Liver (tissue), 9 donors: ENCODE measurements around the gene TRNAU1AP. TPM values are rescaled to one million over a fixed set of nuclear protein-coding genes. Genes with fewer than 3 reads are reported as not detected.
"Not testable (repeated sequence)": the region's sequence is repeated elsewhere in the genome, so short reads cannot be mapped to it uniquely, and the experiment has no call there.

Experiments used
- DNase-seq: peaks from one replicate; pipeline ENCODE4 v3.0.0-alpha.2; 2017; ENCODE audit warnings: low spot score
- H3K27ac ChIP-seq, 2 donors: one replicate each; pipeline ENCODE4 v1.7.0; 2013; ENCODE audit warnings: inconsistent platforms in 2 of 2, low read length in 2 of 2, control low read depth in 1 of 2, low read depth in 1 of 2, mild to moderate bottlenecking in 1 of 2
- H3K27me3 ChIP-seq, 4 donors: one replicate each; pipeline versions ENCODE4 v1.6.1 to v1.7.0; 2013; ENCODE audit warnings: low read length in 3 of 4, inconsistent platforms in 1 of 4, mild to moderate bottlenecking in 1 of 4, moderate library complexity in 1 of 4; ENCODE audit not compliant: control insufficient read depth in 4 of 4, insufficient read depth in 4 of 4
- H3K36me3 ChIP-seq, 4 donors: one replicate each; pipeline versions ENCODE4 v1.6.1 to v1.7.0; 2013; ENCODE audit warnings: low read length in 3 of 4, mild to moderate bottlenecking in 3 of 4, low read depth in 1 of 4, moderate library complexity in 1 of 4; ENCODE audit not compliant: control insufficient read depth in 4 of 4, insufficient read depth in 3 of 4
- H3K4me1 ChIP-seq, 4 donors: one replicate each; pipeline versions ENCODE4 v1.6.1 to v1.7.0; 2013; ENCODE audit warnings: low read length in 3 of 4, mild to moderate bottlenecking in 3 of 4, moderate library complexity in 1 of 4; ENCODE audit not compliant: control insufficient read depth in 4 of 4, insufficient read depth in 4 of 4
- H3K4me3 ChIP-seq, 3 donors: one replicate each; pipeline versions ENCODE4 v1.6.1 to v1.7.0; 2013; ENCODE audit warnings: low read length in 3 of 3, control low read depth in 1 of 3, low read depth in 1 of 3, mild to moderate bottlenecking in 1 of 3
- H3K9ac ChIP-seq, 2 donors: one replicate each; pipeline ENCODE4 v1.7.0; 2013; ENCODE audit warnings: low read length in 2 of 2, mild to moderate bottlenecking in 2 of 2, moderate library complexity in 2 of 2, control low read depth in 1 of 2, low read depth in 1 of 2
- H3K9me3 ChIP-seq, 4 donors: one replicate each; pipeline versions ENCODE4 v1.6.1 to v1.7.0; 2013; ENCODE audit warnings: low read length in 3 of 4; ENCODE audit not compliant: control insufficient read depth in 4 of 4
- HNF4G ChIP-seq: IDR thresholded peaks from 2 replicates; pipeline ENCODE4 v1.6.1; 2016; ENCODE audit warnings: antibody characterized with exemption
- JUND ChIP-seq, 2 donors: IDR thresholded peaks; 2 replicates each; pipeline ENCODE4 v1.6.1; 2016; ENCODE audit warnings: antibody characterized with exemption in 2 of 2
- NR2F2 ChIP-seq: IDR thresholded peaks from 2 replicates; pipeline ENCODE4 v1.6.1; 2016; ENCODE audit warnings: antibody characterized with exemption
- RXRA ChIP-seq, 2 donors: IDR thresholded peaks; 2 replicates each; pipeline ENCODE4 v1.6.1; 2017 to 2018; ENCODE audit warnings: antibody characterized with exemption in 2 of 2, mild to moderate bottlenecking in 1 of 2
- YY1 ChIP-seq: IDR thresholded peaks from 2 replicates; pipeline ENCODE4 v1.6.1; 2016; ENCODE audit warnings: antibody characterized with exemption, mild to moderate bottlenecking
- WGBS: extraction: QIAGEN DNeasy Blood & Tissue Kit; methylation state at CpG from one replicate; pipeline ENCODE4 v1.1.7; 2013; 5-methylcytosine and 5-hydroxymethylcytosine counted together
- polyA plus RNA-seq, 2 donors: library from polyadenylated mRNA; stranded (reverse) in 1 of 2; unstranded in 1 of 2; fragments of 200-250 nt in 1 of 2; fragments of >200 nt in 1 of 2; fragmentation: Nextera tagmentation in 1 of 2; extraction: Ambion mirVana in 1 of 2; gene quantifications; one replicate each; pipeline versions ENCODE4 v1.2.1 to v1.2.3, GENCODE V29; 2013 to 2015
- total RNA-seq, 2 donors: library from RNA; depleted of rRNA; stranded (reverse); fragments of >200 nt; gene quantifications; one replicate each; pipeline ENCODE4 v1.2.3, GENCODE V29; 2014
- TF ChIP-seq, protein P1 (sequence below): fragments of 150-350 bp; IDR thresholded peaks from 2 replicates; pipeline ENCODE4 v1.5.1; 2017; ENCODE audit warnings: improper control_type of control experiment, low read depth, low read length; ENCODE audit not compliant: missing input control
- TF ChIP-seq, protein P2 (sequence below): IDR thresholded peaks from 2 replicates; pipeline ENCODE4 v1.6.1; 2016; ENCODE audit warnings: antibody characterized with exemption
- TF ChIP-seq, protein P3 (sequence below): IDR thresholded peaks from 2 replicates; pipeline ENCODE4 v1.6.1; 2016; ENCODE audit warnings: antibody characterized with exemption
- donor health status: healthy.
- donor health status: healthy.
- donor health status: healthy.
- donor health status: healthy.
- donor health status: healthy.

The TRNAU1AP gene
- total and polyA plus RNA-seq, 4 donors: 5.6 to 12.0 (median 8.8) TPM

DNA sequence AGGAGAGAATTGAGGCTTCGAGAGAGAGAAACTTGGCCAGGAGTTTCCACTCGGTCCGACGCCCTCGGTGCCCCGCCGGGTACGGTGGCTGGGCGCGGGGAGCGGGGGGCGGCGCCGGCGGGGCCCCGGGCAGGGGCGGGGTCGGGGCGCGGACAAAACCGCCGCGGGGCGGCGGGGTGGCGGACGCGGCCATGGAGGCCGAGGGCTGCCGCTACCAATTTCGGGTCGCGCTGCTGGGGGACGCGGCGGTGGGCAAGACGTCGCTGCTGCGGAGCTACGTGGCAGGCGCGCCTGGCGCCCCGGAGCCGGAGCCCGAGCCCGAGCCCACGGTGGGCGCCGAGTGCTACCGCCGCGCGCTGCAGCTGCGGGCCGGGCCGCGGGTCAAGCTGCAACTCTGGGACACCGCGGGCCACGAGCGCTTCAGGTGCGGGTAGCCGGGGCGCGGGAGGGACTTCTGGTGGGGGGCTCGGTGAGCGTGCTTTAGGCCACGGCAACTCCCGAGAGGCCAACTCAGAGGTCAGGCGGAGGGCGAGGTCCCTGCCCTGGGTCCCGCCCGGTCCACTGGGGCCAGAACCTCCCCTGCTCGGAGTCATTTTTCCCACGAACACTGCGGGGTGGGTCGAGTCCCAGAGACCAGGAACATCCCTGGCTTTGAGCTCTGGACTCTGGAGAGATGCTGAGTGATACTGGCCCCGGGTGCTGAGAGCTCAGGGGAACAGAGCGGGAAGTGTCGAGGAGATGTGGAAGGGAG, 39.6 kb downstream of the TRNAU1AP start (continued):
- TF ChIP-seq, protein P1, sequence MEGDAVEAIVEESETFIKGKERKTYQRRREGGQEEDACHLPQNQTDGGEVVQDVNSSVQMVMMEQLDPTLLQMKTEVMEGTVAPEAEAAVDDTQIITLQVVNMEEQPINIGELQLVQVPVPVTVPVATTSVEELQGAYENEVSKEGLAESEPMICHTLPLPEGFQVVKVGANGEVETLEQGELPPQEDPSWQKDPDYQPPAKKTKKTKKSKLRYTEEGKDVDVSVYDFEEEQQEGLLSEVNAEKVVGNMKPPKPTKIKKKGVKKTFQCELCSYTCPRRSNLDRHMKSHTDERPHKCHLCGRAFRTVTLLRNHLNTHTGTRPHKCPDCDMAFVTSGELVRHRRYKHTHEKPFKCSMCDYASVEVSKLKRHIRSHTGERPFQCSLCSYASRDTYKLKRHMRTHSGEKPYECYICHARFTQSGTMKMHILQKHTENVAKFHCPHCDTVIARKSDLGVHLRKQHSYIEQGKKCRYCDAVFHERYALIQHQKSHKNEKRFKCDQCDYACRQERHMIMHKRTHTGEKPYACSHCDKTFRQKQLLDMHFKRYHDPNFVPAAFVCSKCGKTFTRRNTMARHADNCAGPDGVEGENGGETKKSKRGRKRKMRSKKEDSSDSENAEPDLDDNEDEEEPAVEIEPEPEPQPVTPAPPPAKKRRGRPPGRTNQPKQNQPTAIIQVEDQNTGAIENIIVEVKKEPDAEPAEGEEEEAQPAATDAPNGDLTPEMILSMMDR: no peak
- TF ChIP-seq, protein P2, sequence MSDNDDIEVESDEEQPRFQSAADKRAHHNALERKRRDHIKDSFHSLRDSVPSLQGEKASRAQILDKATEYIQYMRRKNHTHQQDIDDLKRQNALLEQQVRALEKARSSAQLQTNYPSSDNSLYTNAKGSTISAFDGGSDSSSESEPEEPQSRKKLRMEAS: no peak
- no peak for TF ChIP-seq RXRA (IDR thresholded peaks at IDR 0.05)
- TF ChIP-seq, protein P3, sequence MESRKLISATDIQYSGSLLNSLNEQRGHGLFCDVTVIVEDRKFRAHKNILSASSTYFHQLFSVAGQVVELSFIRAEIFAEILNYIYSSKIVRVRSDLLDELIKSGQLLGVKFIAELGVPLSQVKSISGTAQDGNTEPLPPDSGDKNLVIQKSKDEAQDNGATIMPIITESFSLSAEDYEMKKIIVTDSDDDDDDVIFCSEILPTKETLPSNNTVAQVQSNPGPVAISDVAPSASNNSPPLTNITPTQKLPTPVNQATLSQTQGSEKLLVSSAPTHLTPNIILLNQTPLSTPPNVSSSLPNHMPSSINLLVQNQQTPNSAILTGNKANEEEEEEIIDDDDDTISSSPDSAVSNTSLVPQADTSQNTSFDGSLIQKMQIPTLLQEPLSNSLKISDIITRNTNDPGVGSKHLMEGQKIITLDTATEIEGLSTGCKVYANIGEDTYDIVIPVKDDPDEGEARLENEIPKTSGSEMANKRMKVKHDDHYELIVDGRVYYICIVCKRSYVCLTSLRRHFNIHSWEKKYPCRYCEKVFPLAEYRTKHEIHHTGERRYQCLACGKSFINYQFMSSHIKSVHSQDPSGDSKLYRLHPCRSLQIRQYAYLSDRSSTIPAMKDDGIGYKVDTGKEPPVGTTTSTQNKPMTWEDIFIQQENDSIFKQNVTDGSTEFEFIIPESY: no peak

DNA sequence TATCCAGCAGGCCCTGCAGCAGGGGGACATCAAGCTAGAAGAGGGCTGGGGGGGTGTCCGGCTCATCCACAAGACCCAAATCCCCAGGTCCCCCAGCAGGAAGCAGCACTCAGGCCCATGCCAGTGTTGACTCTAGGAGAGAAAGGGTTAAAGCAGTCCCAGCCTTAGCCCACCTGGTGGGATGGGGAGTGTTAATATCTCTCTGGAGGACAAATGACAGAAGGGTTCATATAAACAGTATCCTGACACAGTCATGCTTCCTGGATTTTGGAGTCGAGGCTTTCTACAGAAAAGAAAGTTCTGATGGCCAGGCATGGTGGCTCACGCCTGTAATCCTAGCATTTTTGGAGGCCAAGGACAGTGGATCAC, 41.1 kb downstream of the TRNAU1AP start:
- H3K27me3 ChIP-seq, H3K9ac ChIP-seq, H3K9me3 ChIP-seq, DNase-seq, H3K4me3 ChIP-seq, H3K27ac ChIP-seq, H3K36me3 ChIP-seq, H3K4me1 ChIP-seq: not testable (repeated sequence)
- 92% methylated on average over 3 of the region's 3 CpGs for WGBS

DNA sequence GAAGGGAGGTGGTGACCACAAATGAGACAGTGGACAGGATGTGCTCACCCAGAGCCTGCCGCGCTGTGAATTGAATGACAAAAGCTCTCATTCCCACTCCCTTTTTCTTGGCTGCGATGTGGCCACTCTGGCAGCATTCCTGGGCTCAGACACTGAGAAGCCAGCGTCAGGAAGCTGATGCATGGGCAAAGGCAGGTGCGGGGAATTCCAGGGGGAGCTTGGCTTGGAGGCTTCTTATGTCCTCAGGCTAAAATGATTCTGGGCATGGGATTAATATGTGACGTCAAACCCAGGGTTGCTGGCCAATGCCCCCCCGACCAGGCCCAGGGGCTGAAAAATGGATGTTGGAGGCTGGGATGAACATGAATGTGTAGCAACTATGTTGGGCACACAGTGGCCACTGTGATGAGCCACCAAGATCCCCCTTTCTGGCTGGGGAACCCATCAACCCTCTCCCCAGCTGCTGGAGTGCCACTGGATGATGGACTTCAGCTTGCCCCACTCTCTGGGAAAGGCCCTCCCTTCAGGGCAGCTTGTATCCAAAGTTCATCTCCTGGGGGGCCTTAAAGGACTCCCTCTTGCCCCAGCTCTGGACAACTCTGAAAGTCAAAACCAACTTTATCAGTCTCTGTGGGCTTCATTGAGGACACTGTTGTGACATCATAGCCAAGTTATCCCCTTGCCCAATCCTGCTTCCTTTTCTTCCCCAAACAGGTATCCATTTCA, 42.0 kb downstream of the TRNAU1AP start:
- 92% methylated on average over 7 of the region's 7 CpGs for WGBS
- not testable (repeated sequence) for H3K4me3 ChIP-seq, DNase-seq, H3K27me3 ChIP-seq, H3K9ac ChIP-seq, H3K4me1 ChIP-seq, H3K9me3 ChIP-seq, H3K36me3 ChIP-seq, H3K27ac ChIP-seq

DNA sequence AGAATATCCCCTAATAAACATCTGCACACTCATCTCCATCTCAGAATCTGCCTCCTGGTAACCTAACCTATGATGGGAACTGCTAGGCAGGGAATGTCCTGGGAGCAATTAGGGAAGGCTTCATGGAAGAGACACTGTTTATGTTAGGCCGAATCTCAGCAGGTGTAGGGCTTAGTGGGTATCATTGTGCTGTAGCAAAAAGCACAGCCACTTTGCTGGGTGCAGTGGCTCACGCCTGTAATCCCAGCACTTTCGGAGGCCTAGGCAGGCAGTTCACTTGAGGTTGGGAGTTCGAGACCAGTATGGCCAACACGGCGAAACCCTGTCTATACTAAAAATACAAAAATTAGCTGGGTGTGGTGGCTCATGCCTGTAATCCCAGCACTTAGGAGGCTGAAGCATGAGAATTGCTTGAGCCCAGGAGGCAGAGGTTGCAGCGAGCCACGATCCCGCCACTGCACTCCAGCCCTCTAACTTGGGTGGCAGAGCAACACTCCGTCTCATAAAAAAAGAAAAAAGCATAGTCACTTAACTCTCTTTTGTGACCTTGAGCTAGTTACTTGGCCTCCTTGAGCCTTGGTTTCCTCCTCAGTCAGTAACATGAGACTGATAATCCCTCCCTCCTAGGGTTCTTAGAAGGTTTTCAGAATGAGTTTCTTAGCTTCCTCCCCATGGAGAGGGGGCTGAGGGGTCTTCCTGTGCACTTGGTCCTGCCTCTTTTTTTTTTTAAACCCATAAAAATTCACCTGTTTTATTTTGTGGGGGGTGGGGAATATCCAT, 42.7 kb downstream of the TRNAU1AP start:
- 96% methylated on average over 10 of the region's 10 CpGs for WGBS
- TF ChIP-seq JUND (IDR thresholded peaks at IDR 0.05) (no peak), HNF4G (no peak), YY1 (no peak), NR2F2 (no peak)

DNA sequence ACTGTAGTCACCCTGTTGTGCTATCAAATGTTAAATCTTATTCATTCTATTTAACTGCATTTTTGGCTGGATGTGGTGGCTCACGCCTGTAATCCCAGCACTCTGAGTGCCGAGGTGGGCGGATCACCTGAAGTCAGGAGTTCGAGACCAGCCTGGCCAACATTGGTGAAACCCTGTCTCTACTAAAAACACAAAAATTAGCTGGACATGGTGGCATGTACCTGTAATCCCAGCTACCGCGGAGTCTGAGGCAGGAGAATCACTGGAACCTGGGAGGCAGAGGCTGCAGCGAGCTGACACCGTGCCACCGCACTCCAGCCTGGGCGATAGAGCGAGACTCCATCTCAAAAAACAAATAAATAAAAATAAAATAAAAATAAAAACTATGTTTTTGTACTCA, 43.4 kb downstream of the TRNAU1AP start:
- not testable (repeated sequence) for H3K27me3 ChIP-seq, H3K9me3 ChIP-seq, H3K36me3 ChIP-seq, DNase-seq, H3K9ac ChIP-seq, H3K4me1 ChIP-seq, H3K4me3 ChIP-seq, H3K27ac ChIP-seq
- 92% methylated on average over 11 of the region's 11 CpGs for WGBS

More for the DNA sequence above, 42.7 kb downstream of the TRNAU1AP start:
- Histone ChIP-seq H3K4me1 (peaks cover 0 to 4% (median 2%) of the 10 kb centered on the region in 4 donors), H3K27me3 (no peaks in the 10 kb centered on the region), H3K4me3 (no peak overlapping the region), H3K27ac (no peak overlapping the region), H3K36me3 (peaks cover 0 to 2% (median under 1%) of the 10 kb centered on the region in 4 donors), H3K9me3 (no peaks in the 10 kb centered on the region), H3K9ac (no peak overlapping the region)
- no peak for DNase-seq
